KG1 (cell line): Measurements from ENCODE around the gene DMRTC1.
"Not testable (repeated sequence)": the region's sequence is repeated elsewhere in the genome, so short reads cannot be mapped to it uniquely, and the experiment has no call there.

ENCODE experiments used
- DNase-seq: peaks from one replicate; lab custom pipeline; 2025; lab: John Stamatoyannopoulos, UW

DMRTC1 gene, protein sequence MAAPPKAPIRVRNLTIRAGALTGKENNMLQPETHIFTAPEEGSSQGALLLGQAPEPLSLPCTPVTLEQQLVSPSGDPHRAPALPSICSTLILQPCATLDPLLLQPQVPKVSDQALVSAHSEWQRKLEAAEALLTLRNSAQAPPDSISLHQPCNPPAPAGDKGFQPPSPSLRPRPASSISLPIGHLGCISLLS

DNA sequence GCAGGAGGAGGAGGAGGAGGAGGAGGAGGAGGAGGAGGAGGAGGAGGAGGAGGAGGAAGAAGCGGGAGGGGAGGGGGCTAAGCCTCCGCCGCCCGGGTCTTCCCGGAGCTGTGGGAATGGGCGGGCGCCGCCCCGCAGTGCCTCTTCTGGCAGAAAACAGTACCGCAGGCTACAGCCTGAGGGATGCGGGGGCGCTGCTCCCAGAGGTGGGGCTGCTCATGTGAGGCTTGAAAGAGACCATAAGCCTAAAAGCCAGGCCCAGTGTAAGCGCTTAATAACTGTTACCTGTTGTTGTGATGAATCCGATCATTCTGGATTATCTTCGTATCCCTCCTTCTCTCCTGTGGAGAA lies at the start of gene DMRTC1:
Gene DMRTC1, minus strand, starts transcription at position 19 of the 351 bp plus-strand sequence. CDS start 68,143 bp downstream, outside the sequence.
- not testable (repeated sequence) for DNase-seq

DNA sequence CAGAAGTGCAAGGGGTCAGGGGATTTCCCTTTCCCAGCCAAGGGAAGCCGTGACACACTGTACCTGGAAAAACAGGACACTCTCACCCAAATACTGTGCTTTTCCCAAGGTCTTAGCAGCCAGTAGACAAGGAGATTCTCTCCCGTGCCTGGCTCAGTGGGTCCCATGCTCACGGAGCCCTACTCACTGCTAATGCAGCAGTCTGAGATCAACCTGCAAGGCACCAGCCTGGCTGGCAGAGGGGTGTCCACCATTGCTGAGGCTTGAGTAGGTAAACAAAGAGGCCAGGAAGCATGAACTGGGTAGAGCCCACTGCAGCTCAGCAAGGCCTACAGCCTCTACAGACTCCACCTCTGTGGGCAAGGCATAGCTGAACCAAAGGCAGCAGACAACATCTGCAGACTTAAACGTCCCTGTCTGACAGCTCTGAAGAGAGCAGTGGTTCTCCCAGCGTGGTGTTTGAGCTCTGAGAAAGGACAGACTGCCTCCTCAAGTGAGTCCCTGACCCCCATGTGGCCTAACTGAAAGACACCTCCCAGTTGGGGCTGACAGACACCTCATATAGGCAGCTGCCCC lies 37.3 kb upstream of the DMRTC1 start:
- DNase-seq = not testable (repeated sequence)

DNA sequence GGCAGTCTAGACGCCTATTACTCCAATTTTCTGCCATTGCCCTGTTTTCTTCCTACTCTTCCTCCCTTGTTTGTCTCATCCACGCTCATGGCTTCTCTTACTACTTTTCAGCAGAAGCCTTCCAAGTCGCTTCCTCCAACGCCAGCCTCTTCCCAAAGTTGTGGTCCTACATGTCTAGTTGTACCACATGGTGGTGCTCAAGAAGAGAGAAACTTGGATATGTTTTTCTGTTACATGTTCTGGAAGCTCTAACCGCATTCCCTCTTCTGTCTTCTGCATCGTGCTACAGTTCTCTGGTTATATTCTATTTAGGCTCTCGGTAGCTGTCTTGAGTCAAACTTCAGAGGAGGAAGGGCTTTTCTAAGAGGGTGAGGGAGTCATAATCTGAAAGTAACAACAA lies 31.2 kb upstream of the DMRTC1 start:
- not testable (repeated sequence) for DNase-seq

DNA sequence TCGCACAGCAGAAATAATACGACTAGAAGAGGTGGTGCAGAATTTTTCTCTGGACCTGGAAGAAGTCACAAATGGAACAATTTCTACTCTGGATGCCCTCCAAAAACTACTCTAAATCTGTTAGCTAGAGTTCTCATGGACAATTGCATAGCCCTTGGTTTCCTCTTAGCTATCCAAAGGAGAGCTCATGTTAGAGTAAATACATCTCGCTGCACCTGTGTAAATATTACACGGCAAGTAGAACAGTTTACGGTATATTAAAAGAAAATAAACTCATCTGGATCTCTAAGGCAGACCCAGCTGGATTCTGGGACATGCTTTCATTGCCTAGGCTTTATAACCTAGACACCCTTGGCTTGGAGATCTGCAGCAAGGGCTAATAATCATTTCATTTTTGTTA lies 28.2 kb upstream of the DMRTC1 start:
- DNase-seq = not testable (repeated sequence)

DNA sequence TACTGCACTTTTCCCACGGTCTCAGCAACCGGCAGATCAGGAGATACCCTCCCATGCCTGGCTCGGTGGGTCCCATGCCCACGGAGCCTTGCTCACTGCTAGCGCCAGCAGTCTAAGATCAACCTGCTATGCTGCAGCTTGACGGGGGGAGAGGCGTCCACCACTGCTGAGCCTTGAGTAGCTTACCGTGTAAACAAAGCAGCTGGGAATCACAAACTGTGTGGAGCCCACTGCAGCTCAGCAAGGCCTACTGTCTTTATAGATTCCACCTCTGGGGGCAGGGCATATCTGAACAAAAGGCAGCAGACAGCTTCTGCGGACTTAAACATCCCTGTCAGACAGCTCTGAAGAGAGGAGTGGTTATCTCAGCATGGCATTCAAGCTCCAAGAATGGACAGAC lies 16.3 kb upstream of the DMRTC1 start:
- not testable (repeated sequence) for DNase-seq

DNA sequence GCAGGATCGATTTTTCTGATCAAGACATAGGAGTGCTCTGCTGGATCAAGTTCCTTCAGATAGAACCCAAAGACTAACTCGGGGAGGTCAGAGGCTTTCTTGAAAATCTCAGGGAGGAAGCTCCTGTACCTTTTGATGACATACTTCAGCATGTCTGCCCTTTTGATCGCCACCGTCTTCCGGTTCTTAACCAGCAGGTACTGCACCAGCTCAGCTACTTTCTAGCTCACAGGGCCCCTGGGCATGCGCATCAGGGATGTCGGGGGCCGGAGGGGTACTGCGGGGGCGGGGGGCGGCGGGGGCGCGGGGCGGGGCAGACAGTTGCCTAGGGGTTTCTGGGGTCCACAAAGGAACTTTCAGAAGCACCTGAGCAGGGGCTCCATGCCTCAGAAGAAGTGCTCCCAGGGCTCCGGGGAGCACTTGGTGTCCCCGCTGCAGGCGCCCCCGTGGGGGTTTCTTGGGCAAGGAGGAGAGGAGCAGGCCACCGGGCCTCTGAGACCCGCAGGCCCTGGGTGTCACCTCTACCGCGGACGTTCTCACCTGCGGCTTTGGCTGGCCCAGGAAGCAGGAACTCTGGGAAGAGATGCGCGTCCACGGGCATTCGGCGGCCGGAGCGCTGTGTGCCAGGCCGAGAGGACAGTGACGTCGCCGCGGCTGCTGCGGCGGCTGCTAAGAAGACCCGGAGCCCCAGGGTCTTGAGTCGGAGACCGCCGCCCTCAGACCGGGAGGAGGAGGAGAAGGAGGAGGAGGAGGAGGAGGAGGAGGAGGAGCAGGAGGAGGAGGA lies 410 bp downstream of the DMRTC1 start:
- DNase-seq = not testable (repeated sequence)

DNA sequence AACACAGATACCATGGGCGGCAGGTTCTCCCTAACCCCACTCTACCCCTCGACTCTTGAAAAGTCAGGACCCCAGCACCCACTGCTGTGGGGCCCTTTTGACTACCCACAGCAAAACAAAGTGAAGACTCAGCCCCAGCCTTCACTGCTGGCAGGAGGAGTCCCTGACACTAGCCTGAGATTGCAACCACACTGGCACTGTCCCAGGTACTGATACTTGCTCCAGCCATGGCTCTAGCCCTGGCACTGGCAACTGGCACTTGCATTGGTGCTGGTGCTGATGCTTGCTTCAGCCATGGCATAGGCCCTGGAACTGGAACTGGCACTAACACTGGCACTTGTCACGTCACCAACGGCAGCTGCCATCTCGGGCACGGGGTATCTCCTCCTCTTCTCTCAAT lies 1.4 kb downstream of the DMRTC1 start:
- DNase-seq = not testable (repeated sequence)

DNA sequence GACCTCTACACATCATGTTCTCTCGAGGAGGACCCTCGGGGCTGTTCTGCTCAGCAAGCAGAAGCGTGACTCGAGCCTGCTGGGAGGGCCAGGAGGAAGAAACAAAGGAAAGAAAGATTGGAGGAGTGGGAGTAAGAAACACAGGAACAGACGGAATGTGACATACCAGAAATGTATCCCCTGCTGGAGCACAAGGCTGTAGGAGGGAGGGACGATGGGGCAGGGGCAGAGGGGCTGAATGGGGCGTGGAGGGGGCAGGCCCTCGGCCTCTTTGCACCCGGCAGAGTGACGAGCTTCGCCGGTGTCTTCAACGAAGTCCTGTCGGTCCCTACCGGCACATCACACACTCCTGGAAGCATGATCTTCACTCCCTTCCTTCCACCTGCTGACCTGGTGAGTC lies 5.7 kb downstream of the DMRTC1 start, which contains the start of gene FAM236A:
Gene FAM236A, plus strand, starts transcription at position 301 of the 400 bp plus-strand sequence. Its CDS starts 57 bp downstream, at position 358.
- not testable (repeated sequence) for DNase-seq

DNA sequence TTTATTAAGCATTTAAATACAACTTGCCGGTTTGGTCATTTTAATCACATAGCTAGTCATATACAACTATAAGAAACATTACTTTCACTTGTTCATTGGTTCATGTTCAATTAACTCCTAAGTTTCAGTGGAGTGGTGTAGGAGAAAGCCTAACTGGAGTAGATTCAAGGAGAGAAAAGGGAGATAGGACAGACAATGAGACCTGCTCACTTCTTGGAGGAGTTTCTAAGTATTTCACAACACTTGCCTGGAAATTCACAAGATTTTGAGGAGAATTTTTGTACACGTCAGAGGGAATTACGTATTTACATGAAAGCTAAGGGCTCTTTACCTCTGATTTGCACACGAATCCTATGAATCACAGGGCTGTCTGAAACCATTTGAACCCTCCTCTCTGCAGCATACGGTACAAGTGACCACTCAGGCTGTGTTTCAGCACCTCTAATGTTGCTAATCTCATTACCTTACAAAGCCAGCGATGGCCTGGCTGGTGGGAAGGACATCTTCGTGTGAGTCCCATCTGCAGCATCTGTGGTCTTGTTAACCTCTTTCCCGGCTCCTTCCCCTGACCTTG lies 6.7 kb downstream of the DMRTC1 start:
- DNase-seq = not testable (repeated sequence)

DNA sequence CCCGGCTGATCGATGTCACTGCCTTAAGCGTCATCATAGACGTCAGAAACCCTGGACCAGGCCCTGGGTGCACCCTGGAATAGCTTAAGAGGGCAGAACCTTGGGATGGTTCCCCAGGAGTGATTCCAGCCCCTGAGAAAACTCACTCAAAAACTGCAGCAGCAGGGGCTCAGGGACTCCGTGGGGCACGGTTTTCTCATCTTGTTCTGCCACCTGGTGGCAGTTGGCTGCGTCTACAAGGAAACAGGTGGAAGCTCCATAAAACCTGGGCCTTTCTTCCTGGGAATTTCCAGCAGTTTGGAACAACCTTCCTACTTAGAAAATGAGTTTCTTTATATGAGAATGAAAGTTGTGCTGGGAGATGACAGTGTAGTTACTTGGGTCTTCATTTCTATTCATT lies 7.2 kb downstream of the DMRTC1 start:
- not testable (repeated sequence) for DNase-seq

DNA sequence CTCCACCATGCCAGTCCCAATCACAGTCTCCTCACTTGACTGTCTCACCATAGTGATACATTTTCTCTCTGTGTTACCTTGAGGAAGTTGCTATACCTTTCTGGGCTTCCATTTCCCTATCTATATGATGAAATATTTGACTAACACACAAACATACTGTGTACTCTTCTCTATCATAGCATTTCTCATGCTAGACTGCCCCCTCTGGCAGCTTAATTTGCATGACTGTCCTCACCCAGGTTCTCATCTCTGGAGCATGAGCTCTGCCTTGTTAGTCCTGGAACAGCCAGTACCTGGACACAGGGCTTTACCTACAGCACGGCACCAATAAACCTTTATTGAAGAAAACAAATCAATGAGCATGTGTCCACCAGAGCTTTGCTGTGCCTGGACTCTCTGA lies 11.4 kb downstream of the DMRTC1 start:
- not testable (repeated sequence) for DNase-seq

DNA sequence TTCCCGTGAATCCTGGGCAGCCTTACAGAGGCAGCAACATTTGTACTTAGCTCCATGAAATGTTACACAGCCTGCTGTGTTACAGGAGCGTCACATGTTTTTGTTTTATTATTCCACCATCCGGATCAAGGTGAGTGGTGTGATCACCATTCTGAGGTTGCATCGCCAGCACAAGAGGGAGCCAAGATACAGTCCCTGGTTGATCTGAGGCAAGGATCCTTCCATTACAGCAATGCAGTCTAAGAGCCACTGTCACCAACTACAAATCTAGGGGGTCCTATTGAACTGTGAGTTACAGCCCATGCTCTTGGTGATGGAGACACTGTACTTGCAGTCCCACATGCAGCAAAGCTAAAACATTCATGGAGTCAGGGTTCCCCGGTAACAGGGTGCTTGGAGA lies 27.5 kb downstream of the DMRTC1 start:
- not testable (repeated sequence) for DNase-seq

DNA sequence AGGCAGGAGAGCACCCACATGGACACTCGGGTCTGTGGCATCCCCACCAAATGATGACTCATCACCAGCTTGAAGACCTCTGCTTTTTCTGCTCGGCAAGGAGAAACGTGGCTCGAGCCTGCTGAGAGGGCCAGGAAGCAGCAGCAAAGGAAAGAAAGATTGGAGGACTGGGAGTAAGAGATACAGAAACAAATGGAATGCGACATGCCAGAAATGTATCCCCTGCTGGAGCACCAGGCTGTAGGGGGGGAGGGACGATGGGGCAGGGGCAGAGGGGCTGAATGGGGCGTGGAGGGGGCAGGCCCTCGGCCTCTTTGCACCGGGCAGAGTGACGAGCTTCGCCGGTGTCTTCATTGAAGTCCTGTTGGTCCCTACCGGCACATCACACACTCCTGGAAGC lies 31.3 kb downstream of the DMRTC1 start, which contains the start of gene FAM236C:
Gene FAM236C, plus strand, starts transcription at position 301 of the 400 bp plus-strand sequence. CDS start 100 bp downstream, outside the sequence.
- not testable (repeated sequence) for DNase-seq

DNA sequence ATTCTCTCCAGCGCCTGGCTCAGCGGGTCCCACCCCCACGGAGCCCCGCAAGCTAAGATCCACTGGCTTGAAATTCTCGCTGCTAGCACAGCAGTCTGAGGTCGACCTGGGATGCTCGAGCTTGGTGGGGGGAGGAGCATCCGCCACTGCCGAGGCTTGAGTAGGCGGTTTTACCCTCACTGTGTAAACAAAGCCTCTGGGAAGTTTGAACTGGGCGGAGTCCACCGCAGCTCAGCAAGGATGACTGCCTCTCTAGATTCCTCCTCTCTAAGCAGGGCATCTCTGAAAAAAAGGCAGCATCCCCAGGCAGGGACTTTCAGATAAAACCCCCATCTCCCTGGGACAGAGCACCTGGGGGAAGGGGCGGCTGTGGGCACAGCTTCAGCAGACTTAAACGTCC lies 53.9 kb downstream of the DMRTC1 start:
- not testable (repeated sequence) for DNase-seq

DNA sequence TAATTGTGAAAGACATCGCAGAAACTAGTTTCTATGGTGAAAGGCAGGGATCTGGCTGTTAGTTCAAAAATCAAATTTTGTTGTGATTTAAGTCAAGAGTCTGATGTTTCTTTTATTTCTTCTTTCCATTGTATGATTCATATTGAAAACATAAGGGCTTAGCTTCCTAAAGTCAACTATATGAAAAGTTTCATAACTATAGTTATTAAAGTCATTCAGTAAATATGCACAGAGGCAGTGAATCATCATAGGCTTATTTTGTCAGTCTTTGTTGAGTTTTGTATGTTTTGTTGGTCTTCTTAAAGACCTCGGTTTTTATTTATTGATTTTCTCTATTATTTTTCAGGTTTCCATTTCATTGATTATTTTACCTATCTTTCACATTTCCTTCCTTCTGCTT lies 60.7 kb downstream of the DMRTC1 start:
- DNase-seq = not testable (repeated sequence)

DNA sequence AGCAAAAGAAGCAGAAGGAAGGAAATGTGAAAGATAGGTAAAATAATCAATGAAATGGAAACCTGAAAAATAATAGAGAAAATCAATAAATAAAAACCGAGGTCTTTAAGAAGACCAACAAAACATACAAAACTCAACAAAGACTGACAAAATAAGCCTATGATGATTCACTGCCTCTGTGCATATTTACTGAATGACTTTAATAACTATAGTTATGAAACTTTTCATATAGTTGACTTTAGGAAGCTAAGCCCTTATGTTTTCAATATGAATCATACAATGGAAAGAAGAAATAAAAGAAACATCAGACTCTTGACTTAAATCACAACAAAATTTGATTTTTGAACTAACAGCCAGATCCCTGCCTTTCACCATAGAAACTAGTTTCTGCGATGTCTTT lies 106.1 kb downstream of the DMRTC1 start:
- not testable (repeated sequence) for DNase-seq

DNA sequence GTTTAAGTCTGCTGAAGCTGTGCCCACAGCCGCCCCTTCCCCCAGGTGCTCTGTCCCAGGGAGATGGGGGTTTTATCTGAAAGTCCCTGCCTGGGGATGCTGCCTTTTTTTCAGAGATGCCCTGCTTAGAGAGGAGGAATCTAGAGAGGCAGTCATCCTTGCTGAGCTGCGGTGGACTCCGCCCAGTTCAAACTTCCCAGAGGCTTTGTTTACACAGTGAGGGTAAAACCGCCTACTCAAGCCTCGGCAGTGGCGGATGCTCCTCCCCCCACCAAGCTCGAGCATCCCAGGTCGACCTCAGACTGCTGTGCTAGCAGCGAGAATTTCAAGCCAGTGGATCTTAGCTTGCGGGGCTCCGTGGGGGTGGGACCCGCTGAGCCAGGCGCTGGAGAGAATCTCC lies 112.9 kb downstream of the DMRTC1 start:
- DNase-seq = not testable (repeated sequence)
